GF-D8 (cell line): Measurements from ENCODE around the gene TAS2R19.
"Not testable (repeated sequence)": the region's sequence is repeated elsewhere in the genome, so short reads cannot be mapped to it uniquely, and the experiment has no call there.

ENCODE experiments used
- DNase-seq: peaks from one replicate; lab custom pipeline; 2025; lab: John Stamatoyannopoulos, UW

The TAS2R19 gene

GRCh38 chr12:11022520-11022919, at the start of gene TAS2R19:
Gene TAS2R19, minus strand, starts transcription at chr12:11022620. Its CDS starts 49 bp downstream, at chr12:11022571.
- DNase-seq = no peak

- no peak for DNase-seq
These were observed 49.0 kb upstream of the TAS2R19 start for GRCh38 chr12:11071414-11071813.

- no peak for DNase-seq
These were observed 48.6 kb upstream of the TAS2R19 start for GRCh38 chr12:11070999-11071398.

DNA sequence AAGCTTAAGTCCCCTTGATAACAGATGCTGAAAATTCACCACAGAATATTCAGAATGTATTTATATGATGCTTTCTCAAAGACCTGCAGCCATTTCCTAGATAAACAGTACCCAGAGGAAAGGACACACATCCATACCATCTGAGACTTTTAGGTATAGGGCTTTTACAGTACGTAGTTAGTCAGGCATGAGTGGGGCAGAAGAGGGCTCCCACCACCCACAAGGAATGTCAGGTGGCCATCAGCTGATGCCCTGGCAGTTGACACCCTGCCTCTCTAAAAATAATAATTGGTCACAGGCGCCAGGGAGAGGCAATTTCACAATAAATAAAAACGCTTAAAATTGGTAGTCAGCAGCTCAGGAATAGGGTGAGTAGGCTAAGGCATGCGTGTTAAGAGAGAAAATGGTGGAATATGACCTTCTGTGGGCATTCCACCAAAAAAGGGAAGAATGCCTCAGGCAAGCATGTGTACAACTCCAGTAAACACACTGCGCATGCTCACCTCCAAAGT, 47.5 kb upstream of the TAS2R19 start:
- no peak for DNase-seq

- no peak for DNase-seq
These were observed 45.1 kb upstream of the TAS2R19 start for GRCh38 chr12:11067514-11067913.

DNA sequence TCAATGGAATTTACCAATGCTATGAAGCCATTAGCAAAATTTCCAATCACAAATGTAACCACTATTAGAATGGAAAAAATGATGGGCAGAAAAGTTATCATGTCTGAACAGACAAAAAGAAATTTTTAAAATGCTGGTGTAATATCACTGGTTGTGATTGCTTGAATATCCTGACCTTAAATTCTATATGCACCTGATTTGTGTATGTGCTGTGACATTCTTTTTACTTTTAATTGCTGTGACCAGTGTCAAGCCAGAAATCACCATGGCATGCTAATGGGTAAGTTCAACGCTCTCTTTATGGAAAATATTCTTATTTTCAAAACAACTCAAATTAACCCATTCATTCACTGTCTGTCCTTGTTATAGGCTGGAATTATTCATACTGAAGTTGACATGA, 39.8 kb upstream of the TAS2R19 start, which contains the start of gene TAS2R46:
TAS2R46 (minus strand) TSS at position 101 of the 400 bp plus-strand sequence; CDS start at position 101, 0 bp downstream.
- not testable (repeated sequence) for DNase-seq

DNA sequence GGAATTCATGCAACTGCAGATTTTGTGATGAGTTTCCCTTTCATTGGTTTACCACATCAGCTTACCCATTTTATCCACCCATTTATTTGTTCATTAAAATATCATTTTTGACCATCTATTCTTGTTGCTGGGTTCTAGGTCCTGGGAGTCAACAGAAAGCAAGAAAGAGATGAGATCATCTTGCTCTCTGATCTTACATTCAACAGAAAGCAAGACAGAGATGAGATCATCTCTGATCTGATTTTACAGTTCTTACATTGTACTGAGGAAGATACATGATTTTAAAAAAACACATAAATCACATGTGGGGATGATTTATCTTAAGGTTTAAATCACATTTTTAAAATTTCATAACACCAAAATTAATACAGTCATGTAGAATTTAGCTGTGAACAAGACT, 37.4 kb upstream of the TAS2R19 start:
- no peak for DNase-seq

DNA sequence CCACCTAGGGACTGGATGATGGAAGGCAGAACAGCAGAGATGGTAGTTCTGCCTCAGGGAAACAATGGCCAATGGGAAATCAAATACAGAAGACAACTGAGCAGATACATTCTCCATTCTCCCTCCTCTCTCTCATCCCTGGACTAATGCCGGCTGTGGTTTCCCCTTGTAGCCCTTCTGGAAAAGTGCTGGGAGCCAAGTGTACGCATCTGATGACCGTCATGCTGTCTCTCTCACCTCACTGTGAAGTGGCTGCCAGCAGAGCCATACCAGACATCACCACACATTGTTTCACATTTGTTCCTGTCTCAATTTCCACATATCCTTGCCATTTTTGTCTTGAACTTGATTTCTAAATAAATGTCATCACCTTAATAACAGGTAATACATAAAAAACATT, 36.6 kb upstream of the TAS2R19 start:
- no peak for DNase-seq

GRCh38 chr12:11055306-11055705, 32.9 kb upstream of the TAS2R19 start:
- no peak for DNase-seq

DNA sequence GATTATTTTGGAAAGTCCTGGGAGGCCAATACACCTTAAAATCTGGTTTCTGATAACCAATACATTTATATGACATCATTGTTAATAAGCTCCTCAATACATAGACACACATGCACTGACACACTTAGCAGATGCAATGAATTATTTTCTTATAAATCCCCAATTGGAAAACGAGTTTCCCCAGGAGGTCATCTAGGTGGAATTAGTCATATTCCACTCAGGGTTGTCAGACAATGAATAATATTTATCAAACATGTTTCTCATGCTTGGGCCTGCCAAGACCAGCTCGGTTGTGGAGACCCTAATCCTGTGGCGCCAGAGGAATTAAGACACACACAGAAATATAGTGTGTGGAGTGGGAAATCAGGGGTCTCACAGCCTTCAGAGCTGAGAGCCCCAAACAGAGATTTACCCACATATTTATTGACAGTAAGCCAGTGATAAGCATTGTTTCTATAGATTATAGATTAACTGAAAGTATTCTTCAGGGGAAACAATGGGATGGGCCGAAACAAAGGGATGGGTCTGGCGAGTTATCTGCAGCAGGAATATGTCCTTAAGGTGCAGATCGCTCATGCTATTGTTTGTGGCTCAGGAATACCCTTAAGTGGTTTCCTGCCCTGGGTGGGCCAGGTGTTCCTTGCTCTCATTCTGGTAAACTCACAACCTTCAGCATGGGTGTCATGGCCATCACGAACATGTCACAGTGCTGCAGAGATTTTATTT, 27.5 kb upstream of the TAS2R19 start:
- DNase-seq = not testable (repeated sequence)

- not testable (repeated sequence) for DNase-seq
These were observed 18.9 kb upstream of the TAS2R19 start for GRCh38 chr12:11041366-11041765.

DNA sequence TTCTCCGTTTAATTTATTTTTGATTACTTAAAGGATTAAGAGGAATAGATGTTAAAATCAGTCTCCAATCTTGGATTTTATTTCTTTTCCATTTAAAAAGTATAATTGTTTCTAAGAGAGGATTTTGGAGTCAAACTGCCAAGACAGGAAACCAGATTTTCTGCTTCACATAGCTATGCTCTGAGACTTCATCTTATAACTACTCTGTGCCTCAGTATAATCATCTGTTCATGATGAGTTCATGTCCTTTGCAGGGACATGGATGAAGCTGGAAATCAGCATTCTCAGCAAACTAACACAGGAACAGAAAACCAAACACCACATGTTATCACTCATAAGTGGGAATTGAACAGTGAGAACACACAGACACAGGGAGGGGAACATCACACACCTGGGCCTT, 17.7 kb upstream of the TAS2R19 start:
- DNase-seq = no peak

DNA sequence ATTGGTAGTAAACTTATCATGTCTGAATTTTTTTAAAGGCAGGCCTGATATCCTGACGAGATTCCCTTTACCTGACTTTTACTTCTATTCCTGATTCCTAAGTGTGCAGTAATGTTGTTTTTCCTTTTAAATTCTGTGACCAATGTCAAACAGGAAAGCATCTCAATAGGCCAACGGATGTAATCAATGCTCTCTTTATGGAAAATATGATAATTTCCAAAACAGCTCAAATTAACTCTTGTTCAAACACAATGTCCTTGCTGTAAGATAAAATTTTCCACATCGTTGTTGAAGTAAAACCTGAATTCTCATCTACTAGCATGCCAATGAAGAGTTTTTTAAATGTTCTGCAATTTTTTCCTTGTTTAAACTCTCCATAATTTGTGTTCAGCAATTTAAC, 16.8 kb upstream of the TAS2R19 start:
- DNase-seq = no peak

DNA sequence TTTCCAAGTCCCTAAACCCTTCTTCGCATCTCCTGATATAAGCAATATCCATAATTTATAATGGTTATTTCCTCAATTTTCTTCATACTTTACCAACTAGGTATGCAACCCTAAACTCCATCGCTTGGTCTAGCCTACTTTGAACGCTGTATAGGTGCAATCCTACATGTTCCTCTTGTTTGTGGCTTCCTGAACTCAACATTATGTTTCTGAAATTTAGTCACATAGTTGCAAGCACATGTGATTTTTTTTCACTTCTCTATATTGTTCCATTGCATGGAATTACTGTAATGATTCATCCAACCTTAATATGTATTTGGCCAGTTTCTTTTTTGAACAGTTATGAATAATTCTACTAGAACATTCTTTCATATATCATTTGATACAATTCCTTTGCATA, 11.5 kb upstream of the TAS2R19 start:
- DNase-seq = not testable (repeated sequence)

DNA sequence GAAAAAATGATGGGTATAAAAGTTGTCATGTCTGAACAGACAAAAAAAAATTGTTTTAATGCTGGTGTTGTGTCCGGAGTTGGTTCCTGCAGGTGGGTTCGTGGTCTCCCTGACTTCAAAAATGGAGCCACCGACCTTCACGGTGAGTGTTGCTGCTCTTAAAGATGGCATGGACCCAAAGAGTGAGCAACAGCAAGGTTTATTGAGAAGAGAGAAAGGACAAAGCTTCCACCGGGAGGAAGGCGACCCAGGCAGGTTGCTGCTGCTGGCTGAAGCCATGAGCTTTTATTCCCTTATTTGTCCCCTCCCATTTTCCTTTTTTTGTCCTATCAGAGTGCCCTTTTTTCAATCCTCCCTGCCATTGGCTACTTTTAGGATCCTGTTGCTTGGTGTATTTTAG, 8.9 kb upstream of the TAS2R19 start, which contains the start of gene TAS2R31:
TAS2R31 (minus strand) TSS at position 101 of the 400 bp plus-strand sequence; CDS start at position 29, 72 bp downstream.
- DNase-seq = no peak

DNA sequence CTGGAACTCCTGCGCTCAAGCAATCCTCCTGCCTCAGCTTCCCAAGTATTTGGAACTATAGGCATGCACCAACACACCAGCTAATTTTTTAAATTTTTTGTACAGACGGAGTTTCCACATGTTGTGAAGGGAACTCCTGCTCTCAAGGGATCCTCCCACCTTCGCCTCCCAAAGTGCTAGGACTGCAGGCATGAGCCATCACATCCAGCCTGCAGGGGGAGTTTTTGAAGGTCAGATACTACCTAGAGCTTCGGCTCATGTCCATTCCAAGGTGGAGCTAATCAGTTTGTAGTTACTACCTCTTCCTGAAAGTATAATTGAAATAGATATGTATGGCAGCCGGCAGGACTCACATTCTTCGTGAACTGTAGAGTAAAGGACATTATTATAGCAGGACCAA, 3.7 kb upstream of the TAS2R19 start:
- no peak for DNase-seq

DNA sequence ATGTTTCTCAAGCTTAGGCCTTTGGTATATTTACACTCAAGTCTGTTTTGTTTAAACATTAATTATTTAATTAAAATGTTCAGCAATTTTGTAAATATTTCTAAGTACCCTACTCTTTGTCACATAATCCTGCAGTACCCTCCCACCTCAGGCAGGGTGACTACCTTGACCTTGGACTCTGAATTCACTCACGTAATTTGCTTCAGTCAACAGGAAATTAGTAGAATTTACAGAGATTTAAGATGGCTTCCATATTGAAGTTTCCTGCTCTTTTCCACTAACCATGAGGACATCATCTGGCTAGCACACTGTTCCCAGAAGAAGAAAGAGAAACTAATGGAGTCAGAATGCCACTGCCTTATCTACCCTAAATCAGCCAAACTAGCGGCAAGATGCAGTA, 967 bp upstream of the TAS2R19 start:
- no peak for DNase-seq

DNA sequence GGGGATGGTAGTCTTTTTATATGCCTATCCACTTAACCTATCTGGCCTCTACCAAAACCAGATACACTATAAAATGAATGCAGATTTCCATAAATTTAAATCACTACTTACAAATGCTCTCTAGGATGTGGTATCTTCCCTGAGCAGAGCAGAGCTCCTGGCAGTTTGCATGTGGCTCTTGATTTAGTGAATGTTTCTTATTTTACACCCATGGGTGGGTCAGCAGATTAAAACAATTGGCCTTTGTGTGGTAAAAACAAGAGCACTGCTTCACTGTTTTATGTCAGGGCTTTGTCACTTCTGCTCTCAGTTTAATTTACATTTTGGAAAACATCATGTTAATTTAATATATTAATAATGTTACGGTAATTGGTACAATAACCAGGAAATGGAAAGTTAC, 5.5 kb downstream of the TAS2R19 start:
- no peak for DNase-seq

- no peak for DNase-seq
These were observed 6.5 kb downstream of the TAS2R19 start for GRCh38 chr12:11015775-11016430.

- DNase-seq = no peak
These were observed 8.2 kb downstream of the TAS2R19 start for GRCh38 chr12:11014234-11014633.

- DNase-seq = no peak
These were observed 14.8 kb downstream of the TAS2R19 start for GRCh38 chr12:11007608-11008007.

DNA sequence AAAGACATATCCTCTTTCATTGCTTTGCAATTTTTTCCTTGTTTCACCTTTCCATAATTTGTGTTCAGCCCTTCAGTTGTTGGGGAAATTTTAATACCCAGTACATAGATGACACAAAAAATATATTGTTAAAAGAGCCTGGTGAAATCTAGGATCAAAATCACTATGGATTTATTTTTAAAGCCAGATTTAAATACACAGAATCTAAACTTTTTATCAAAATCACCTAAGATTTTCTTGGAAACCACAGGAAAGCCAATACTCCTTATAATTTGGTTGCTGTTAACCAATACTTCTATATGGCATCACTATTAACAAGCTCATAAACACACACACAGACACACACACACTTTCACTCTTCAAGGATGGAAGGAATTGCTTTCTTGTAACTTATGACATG, 24.2 kb downstream of the TAS2R19 start, which contains the start of gene TAS2R20:
TAS2R20 (minus strand) TSS at position 101 of the 400 bp plus-strand sequence. CDS start 429 bp downstream, outside the sequence.
- DNase-seq = no peak

- DNase-seq = no peak
These were observed 28.1 kb downstream of the TAS2R19 start for GRCh38 chr12:10994307-10994706.
